Right hindlimb (tissue), 1 donor: Measurements from ENCODE around the gene PROZ.
A peak's percentile ranks its signal among the peaks of the same experiment; 100 is the strongest.

Source experiments
- DNase-seq: peaks from one replicate; pipeline ENCODE4 v3.0.0-alpha.2; 2018

Gene PROZ

GRCh38 chr13:113120300-113121182 is 37.9 kb upstream of the PROZ start:
- no peak for DNase-seq

- no peak for DNase-seq
These were observed 37.1 kb upstream of the PROZ start for GRCh38 chr13:113121183-113121927.

- DNase-seq: no peak
These were observed 36.4 kb upstream of the PROZ start for GRCh38 chr13:113121928-113122471.

- DNase-seq: peak; percentile 75
These were observed 35.8 kb upstream of the PROZ start, which contains the start of gene F10 for GRCh38 chr13:113122550-113123225. Gene F10, plus strand, starts transcription at chr13:113122799. Its CDS starts 57 bp downstream, at chr13:113122856.

GRCh38 chr13:113123226-113124201 is 34.9 kb upstream of the PROZ start:
- DNase-seq: no peak

GRCh38 chr13:113124211-113124970 is 34.1 kb upstream of the PROZ start:
- no peak for DNase-seq

- no peak for DNase-seq
These were observed 32.8 kb upstream of the PROZ start for GRCh38 chr13:113125506-113126264.

GRCh38 chr13:113126265-113127150 is 31.9 kb upstream of the PROZ start:
- DNase-seq: no peak

- no peak for DNase-seq
These were observed 29.0 kb upstream of the PROZ start for GRCh38 chr13:113129480-113129879.

- peak; percentile 34 for DNase-seq
These were observed 28.3 kb upstream of the PROZ start for GRCh38 chr13:113129921-113130750.

- no peak for DNase-seq
These were observed 23.1 kb upstream of the PROZ start for GRCh38 chr13:113135281-113135760.

GRCh38 chr13:113137691-113138298 is 20.7 kb upstream of the PROZ start:
- DNase-seq: no peak

GRCh38 chr13:113138792-113139551 is 19.5 kb upstream of the PROZ start:
- DNase-seq: no peak

GRCh38 chr13:113139577-113139976 is 18.9 kb upstream of the PROZ start:
- DNase-seq: no peak

GRCh38 chr13:113140677-113141600 is 17.5 kb upstream of the PROZ start:
- DNase-seq: no peak

GRCh38 chr13:113141601-113141970 is 16.9 kb upstream of the PROZ start:
- DNase-seq: no peak
